Testis (tissue), 2 donors: ENCODE data around the gene PPARD.

Experiments
- CTCF ChIP-seq, 3 experiments: fragments of 450-650 bp in 2 of 3; fragments of 200-600 bp in 1 of 3; sonication (generic) in 1 of 3; IDR thresholded peaks; one replicate each; pipeline ENCODE4 v1.5.1; 2016 to 2019; ENCODE audit warnings: antibody characterized with exemption in 3 of 3, mild to moderate bottlenecking in 2 of 3, moderate library complexity in 1 of 3
- POLR2A ChIP-seq: fragments of 450-650 bp; IDR thresholded peaks from one replicate; pipeline ENCODE4 v1.6.1; 2017; ENCODE audit warnings: antibody characterized with exemption, mild to moderate bottlenecking, moderate library complexity

GRCh38 chr6:35397806-35398418 is 55.6 kb downstream of the PPARD start:
- TF ChIP-seq CTCF (IDR thresholded peaks at IDR 0.05) (no peak), POLR2A (no peak)
